Uterus (tissue), 2 donors: ENCODE data around the gene VANGL1.

Experiments used
- CTCF ChIP-seq, 4 experiments: fragments of 200-600 bp in 2 of 4; fragments of 450-650 bp in 2 of 4; sonication (generic) in 2 of 4; IDR thresholded peaks; one replicate each; pipeline ENCODE4 v1.5.1; 2016 to 2019; ENCODE audit warnings: antibody characterized with exemption in 4 of 4, mild to moderate bottlenecking in 2 of 4, moderate library complexity in 1 of 4
- POLR2A ChIP-seq, 2 donors: fragments of 450-650 bp; IDR thresholded peaks; one replicate each; pipeline ENCODE4 v1.6.1; 2016; ENCODE audit warnings: antibody characterized with exemption in 2 of 2, mild to moderate bottlenecking in 1 of 2, moderate library complexity in 1 of 2

DNA sequence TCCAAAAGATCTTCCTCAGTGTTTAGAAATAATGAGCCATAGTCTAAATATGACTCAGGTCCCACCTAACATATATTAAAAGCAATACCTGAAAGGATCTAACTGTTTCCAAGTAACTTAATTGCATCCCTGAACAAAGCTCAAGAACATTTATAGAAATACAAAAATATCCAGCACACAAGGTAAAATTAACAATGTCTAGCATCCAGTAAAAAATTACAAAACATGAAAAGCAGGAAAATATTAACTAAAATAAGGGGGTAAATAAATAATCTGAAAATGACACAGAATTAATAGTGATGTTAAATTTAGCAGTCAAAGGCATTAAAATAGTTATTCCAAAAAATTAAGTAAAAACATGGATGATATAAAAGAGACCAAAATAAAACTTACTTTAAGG is 21.3 kb upstream of the VANGL1 start:
- TF ChIP-seq CTCF (IDR thresholded peaks at IDR 0.05) (no peak), POLR2A (IDR thresholded peaks at IDR 0.05) (no peak)
